Smooth muscle cell of the brain vasculature (primary cell): ENCODE measurements around the gene CEACAM19.
"Not testable (repeated sequence)": the region's sequence is repeated elsewhere in the genome, so short reads cannot be mapped to it uniquely, and the experiment has no call there.

Experiments
- DNase-seq: peaks from one replicate; pipeline ENCODE4 v3.0.0-alpha.2; 2012; ENCODE audit warnings: low read depth, low spot score

Gene CEACAM19

GRCh38 chr19:44700547-44700946 lies 29.3 kb downstream of the CEACAM19 start:
- no peak for DNase-seq

GRCh38 chr19:44701228-44701627 lies 29.9 kb downstream of the CEACAM19 start:
- DNase-seq = no peak

DNA sequence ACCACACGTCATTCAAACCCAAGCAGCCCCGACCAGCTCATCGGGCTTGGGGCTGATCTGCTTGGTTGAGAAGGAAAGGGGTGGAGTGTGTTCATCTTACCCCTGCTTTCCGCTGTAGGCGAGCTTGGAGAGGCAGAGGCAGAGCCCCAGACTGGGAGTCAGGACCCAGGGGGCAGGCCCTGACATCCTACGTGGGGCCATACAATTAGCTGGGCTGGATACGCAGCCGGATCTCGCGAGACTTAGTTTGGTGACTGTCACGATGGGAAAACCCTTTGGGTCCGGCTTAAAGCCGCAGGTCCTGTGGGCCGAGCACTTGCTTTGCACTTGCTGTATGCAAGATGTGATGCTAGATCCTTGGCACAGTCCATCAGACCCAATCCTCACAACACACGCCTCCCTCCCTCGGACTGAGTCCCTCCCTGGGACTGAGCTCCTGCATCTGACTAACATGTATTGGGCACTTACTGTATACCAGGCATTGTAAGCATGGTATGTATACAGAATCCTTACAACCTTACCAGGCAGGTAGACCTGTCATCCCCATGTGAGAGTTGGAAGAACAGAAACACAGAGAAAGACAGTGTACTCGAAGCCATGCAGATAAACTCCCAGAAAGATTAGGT lies 31.4 kb downstream of the CEACAM19 start:
- DNase-seq = no peak

DNA sequence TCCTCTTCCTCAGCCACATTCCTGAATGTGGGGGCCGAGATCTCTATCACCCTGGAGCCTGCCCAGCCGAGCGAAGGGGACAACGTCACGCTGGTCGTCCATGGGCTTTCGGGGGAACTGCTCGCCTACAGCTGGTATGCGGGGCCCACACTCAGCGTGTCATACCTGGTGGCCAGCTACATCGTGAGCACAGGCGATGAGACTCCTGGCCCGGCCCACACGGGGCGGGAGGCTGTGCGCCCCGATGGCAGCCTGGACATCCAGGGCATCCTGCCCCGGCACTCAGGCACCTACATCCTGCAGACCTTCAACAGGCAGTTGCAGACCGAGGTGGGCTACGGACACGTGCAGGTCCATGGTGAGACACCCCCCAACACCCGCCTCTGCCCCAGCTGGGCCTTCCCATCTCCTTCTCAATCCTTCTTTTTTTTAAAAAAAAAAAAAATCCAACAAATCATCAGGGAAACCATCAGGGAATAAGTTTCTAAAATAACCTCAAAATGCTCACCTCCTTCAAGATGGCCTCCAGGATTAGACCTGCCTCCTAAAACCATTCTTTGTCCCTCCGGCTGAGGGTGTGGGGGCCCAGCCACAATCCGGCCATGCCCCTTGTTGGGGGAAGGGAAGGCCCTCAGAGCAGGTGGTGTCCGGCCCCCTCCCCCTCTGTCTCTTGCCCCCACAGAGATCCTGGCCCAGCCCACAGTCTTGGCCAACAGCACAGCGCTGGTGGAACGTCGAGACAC lies 32.2 kb downstream of the CEACAM19 start:
- DNase-seq = no peak

DNA sequence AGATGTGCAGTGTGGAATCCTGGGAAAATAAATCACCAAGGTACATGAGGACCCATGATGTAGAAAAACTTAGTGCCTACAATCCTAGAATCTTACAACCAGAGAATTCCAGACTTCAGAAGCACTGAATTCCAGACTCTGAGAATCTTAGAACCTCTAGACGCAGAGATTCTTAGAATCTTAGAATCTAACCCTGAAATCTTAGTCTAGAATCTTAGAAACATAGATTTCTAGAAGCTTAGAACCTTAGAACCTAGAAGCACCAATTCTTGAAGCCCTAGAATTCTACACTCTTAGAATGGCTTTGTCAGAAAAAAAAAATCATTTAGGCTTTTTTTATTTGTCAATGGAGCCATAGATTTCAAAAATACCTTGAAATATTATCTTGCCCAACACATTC lies 33.7 kb downstream of the CEACAM19 start:
- no peak for DNase-seq

GRCh38 chr19:44705502-44706010 lies 34.3 kb downstream of the CEACAM19 start:
- DNase-seq = no peak

GRCh38 chr19:44706506-44707236 lies 35.4 kb downstream of the CEACAM19 start:
- DNase-seq = no peak

- no peak for DNase-seq
Measured at GRCh38 chr19:44707794-44708193, 36.5 kb downstream of the CEACAM19 start.

GRCh38 chr19:44708940-44709339 lies 37.7 kb downstream of the CEACAM19 start:
- DNase-seq = no peak

GRCh38 chr19:44709434-44710266 lies 38.4 kb downstream of the CEACAM19 start:
- not testable (repeated sequence) for DNase-seq

DNA sequence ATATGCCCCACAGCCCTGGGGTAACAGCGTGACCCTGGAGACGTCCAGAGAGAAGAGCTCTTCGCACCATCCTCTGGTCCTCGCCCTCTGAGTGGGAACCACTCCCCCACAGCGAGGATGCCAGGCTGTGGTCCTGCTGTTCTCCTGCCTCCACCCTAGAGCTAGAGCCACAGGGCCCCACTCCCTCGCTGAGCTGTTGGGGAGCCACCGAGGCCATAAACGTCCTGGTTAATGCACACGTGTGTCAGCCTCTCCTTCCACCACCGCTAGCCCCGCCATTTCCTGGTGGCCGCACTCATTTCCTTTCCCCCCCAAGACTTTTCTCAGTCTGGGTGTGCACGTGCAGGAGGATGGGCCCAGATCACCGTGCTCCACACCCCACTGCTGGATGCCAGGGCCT lies 39.2 kb downstream of the CEACAM19 start:
- DNase-seq = no peak

GRCh38 chr19:44712864-44713515 lies 41.7 kb downstream of the CEACAM19 start:
- DNase-seq = no peak

- DNase-seq = no peak
Measured at GRCh38 chr19:44714597-44715169, 43.4 kb downstream of the CEACAM19 start.

GRCh38 chr19:44717603-44718002 lies 46.3 kb downstream of the CEACAM19 start:
- DNase-seq = no peak

- DNase-seq = peak; percentile 29
Measured at GRCh38 chr19:44718441-44719261, 47.4 kb downstream of the CEACAM19 start.

DNA sequence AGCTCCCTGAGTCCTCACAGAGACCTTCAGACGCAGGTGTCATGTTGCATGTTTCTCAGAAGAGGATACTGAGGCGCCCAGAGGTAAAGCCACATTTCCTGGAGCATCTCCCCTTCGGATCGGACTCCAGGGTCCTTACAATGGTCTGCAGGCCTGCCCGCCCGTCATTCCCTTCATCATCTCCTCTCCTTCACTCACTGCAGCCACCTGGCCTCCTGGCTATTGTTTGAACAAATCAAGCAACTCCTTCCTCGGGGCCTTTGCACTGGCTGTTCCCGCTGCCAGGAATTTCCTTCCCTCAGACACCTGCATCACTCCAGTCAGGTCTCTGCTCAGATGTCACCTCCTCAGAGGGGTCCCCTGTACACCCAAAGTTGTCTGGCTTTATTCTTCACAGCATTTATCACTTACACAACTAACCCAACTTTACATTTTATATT lies 48.0 kb downstream of the CEACAM19 start:
- DNase-seq = no peak

DNA sequence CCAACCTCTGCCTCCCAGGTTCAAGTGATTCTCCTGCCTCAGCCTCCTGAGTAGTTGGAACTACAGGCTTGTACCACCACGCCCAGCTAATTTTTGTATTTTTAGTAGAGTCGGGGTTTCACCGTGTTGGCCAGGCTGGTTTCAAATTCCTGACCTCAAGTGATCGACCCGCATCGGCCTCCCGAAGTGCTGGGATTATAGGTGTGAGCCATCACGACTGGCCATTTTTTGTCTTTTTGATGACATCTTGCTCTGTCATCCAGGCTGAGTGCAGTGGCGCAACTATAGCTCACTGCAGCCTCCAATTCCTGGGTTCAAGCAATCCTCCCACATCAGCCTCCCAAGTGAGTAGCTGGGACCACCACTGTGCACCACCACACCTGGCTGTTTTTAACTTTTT lies 49.1 kb downstream of the CEACAM19 start:
- DNase-seq = not testable (repeated sequence)

DNA sequence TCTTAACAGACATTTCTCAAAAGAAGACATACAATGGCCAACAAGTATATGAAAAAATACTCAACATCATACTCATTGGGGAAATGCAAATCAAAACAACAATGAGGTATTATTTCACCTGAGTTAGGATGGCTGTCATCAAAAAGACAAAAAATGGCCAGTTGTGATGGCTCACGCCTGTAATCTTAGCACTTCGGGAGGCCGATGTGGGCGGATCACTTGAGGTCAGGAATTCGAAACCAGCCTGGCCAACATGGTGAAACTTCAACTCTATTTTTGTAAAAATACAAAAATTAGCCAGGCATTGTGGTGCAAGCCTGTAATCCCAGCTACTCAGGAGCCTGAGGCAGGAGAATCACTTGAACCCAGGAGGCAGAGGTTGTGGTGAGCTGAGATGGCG lies 49.7 kb downstream of the CEACAM19 start:
- DNase-seq = no peak

- DNase-seq = not testable (repeated sequence)
Measured at GRCh38 chr19:44721369-44721768, 50.1 kb downstream of the CEACAM19 start.
